ENCODE measurements around the gene AQP9.

The AQP9 gene

GRCh38 chr15:58141894-58142293, 3.7 kb downstream of the AQP9 start:
- DNase-seq, result no peak

DNA sequence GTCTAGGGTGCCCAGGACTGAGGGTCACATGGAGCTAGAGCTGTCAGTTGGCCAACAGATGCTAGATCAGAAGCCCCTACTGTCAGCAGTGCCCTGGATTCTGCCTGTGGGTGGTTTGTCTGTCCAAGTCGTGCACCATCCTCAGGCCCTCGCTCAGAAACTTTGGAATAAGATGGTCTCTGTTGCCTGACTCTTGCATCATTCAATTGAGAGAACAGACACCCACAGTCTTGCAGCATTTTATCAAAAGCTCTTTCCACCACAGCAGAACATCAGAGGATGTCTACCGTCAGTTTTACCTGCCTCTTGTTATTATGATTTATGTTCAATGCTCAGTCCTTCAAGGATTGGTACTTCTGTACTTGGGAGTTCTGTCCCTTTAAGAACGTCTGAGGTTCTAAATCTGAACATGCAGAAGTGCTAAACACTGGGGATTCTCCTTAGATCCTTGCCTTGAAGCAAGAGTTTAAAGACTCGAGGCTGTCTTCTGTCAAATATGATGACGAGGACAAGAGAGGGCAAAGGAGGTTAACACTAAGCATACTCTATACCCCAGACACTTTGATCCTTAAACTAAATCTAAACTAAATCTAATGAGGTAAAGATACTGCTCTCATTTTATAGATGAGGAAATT, 4.8 kb downstream of the AQP9 start:
- DNase-seq, result no peak

DNA sequence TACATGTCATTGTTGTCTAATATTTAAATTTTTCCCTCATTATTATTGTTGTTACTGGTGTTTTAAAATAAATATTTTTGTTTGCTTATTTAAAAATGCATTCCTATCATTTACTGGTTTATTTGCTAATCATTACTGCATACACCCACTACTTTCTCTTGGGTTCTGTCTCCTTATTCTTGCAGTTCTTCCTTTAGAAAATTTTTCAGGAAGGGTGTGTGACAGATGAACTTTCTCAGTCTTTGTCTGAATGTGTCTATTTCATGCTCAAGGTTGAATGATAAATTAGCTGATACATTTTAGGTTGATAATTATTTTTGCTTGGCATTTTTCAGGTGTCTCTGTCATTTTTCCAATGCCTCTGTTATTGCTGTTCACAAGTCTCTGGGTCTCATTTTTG, 7.4 kb downstream of the AQP9 start:
- DNase-seq, result no peak

GRCh38 chr15:58146211-58146610, 8.0 kb downstream of the AQP9 start:
- no peak for DNase-seq

GRCh38 chr15:58146749-58147148, 8.6 kb downstream of the AQP9 start:
- no peak for DNase-seq

GRCh38 chr15:58147171-58147611, 9.0 kb downstream of the AQP9 start:
- DNase-seq, result no peak

DNA sequence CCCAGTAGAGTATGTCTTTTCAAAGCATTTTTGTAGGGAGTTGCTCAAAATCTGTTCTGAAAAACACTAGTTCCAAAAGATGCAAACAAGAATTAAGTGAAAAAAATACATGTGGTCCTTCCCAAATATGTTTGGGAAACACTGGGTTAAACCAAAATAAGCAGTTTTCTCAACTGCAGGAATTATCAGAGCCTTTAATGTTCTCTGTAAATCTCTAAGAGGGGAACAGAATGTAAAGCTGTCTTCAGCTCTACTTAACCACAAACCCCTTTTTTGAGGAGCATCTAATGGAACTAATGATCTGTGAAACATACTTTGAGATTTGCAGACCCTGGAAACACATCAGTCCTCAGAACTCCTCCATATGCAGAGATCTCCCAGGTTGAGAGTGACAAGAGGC, 9.9 kb downstream of the AQP9 start:
- no peak for DNase-seq

DNA sequence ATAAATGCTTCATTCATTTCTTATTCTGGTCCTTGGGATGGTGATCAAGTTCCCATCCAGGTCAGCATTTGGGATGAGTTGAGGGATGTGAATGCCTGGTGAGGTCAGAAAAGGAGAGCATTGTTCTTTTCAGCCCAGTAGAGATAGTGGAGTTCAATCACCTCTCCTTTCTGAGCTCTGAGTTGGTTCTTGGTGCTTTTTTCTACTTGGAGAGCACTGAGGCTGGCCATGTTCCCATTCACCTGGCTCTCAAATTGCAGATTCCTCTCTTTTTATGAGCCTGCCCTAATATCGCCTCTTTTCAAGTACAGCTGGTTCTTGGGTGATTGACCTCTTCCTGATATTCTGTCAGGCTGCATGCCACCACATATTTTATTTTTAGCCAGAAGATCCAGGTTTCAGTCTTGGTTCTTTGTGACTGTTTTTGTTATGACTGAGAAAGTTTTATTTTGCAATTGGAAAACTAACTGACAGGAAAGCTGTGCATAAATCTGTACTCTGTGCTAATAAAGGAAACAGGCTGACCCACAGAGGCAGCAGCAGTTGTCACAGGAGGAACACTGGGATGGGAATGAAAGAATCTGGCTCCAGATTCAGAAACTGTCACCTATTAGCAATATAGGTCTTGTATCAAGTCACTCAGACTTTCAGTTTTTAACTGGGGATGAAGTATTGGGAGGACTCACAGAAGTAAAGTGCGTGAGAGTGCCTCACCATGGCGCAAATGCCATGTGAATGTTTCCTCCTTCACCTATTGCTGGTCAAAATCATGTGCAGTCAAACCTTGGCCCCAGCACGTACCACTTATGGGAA, 10.7 kb downstream of the AQP9 start:
- no peak for DNase-seq

DNA sequence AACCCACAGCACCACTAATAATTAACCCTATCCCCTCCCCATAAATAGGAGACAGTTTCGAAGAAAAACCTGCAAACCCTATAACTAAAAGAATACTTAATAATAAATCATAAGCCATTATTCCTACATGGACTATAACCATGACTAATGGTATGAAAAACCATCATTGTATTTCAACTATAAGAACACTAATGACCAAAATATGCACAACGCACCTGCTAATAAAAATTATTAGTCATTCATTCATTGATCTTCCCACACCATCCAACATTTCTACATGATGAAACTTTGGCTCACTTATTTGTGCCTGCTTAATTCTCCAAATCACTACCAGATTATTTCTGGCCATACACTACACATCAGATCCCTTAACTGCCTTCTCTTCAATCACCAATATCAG, 16.6 kb downstream of the AQP9 start:
- no peak for DNase-seq

DNA sequence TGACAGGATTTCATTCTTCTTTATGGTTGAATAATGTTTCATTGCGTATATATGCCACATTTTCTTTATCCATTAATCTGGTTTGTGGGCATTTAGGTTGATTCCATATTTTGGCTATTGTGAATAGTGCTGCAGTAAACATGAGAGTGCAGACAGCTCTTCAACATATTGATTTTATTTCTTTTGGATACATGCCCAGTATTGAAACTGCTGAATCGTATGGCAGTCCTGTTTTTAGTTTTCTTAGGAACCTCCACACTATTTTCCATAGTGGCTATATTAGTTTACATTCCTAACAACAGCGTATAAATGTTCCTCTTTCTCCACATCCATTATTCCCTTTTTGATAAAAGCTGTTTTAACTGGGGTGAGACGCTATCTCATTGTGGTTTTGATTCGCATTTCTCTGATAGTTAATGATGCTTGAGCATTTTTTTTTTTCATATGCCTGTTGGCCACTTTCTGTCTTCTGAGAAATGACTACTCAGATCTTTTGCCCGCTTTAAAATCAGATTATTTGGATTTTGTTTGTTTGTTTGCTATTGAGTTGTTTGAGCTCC, 21.7 kb downstream of the AQP9 start:
- no peak for DNase-seq

- DNase-seq, result no peak
Measured at GRCh38 chr15:58161436-58161930, 23.3 kb downstream of the AQP9 start.

DNA sequence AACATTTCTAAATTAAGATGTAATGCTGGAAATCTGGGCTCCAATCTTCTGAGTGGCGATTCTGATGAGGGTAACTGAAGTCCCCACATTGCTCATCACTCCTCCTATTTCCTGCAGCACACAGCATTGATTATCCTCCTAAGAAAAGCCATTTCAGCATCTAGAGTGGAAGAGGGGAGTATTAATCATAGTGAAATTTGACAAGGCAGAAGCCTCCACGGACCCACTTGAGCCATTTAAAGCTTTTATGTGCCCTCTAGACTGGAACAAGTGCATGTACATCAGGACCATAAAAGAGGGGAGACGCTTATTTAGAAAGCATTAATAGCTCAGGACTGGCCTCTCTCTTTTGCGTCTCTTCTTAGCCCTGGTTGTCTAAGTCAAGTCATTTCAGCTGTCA, 25.8 kb downstream of the AQP9 start:
- DNase-seq, result no peak

DNA sequence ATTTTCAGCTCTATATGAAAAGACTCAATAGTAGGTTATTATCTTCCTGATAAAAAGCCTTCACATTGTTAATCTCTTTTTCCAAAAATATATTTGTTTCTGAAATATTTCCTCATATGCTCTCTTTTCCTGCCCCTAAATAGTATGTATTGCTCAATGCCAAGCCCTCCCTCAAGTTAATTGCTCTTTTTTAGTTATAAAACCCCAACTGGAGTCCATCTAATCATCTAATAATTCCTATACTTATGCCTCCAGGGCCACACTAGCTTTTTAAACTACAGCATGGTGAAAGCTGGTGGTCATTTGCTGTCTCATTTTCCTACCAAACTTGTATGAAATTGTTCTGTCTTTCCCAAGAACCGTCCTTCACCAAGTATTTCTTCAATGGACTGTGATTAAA, 26.7 kb downstream of the AQP9 start:
- DNase-seq, result no peak

DNA sequence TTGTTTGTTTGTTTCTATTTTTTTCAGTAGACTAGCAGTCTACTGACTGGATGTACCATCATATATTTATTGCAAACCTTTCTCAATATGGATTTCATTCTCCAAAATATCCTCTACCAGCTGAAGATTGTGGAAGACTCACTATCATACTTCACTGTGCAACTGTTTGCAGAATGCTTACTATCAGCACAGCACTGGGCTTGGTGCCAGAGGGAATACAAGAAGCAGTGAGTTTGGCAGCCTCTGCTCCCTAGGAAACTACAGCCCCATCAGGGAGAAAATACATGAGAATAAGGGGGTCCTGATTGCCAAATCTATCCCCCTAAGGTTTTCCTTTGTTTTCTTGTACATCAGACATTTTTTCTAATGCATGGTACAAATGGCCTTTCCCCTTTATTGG, 27.5 kb downstream of the AQP9 start:
- DNase-seq, result no peak

DNA sequence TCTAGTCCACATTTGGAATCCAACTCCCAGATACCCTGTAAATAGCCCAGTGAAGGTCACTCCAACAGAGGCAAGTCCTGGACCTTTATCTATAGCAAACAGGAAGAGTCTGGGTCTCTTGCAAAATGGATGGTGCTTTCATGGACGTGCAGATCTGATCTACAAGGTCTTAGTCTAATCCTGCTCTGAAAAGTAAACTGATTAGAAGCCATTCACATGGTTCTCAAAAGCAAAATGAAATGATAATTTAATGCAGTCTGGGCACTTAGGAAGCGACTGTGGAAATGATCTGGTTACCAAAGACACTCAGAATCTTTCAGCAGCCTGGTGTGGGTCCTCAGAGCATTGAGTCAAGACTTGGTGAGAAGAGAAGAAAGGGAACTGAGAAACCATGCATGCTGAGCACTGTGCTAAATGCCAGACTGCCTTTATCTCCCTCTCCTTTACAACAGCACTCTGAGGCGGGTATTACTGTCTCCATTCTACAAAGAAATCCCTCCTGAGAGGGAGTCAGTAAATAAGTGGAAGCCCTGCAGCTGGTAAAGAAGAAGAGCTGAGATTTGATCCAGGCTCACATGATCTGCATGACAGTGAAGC, 29.0 kb downstream of the AQP9 start:
- DNase-seq, result no peak

- DNase-seq, result no peak
Measured at GRCh38 chr15:58169934-58170333, 31.8 kb downstream of the AQP9 start.

- DNase-seq, result no peak
Measured at GRCh38 chr15:58171476-58172061, 33.4 kb downstream of the AQP9 start.

- DNase-seq, result no peak
Measured at GRCh38 chr15:58174709-58175108, 36.5 kb downstream of the AQP9 start.

GRCh38 chr15:58175955-58176354, 37.8 kb downstream of the AQP9 start:
- no peak for DNase-seq

- no peak for DNase-seq
Measured at GRCh38 chr15:58178668-58179067, 40.5 kb downstream of the AQP9 start.

DNA sequence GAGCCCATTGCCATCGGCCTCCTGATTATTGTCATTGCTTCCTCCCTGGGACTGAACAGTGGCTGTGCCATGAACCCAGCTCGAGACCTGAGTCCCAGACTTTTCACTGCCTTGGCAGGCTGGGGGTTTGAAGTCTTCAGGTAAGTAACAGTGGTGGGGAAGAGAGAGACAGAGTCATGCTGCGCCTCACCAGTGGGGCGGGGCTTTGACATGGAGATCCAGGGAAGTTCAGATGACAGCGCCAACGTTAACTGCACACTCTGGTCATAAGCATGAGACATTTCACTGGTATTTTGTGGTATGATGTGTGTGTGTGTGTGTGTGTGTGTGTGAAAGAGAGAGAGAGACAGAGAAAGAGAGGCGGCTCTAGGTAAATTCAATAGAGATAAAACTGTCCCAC, 41.0 kb downstream of the AQP9 start:
- DNase-seq, result no peak

DNA sequence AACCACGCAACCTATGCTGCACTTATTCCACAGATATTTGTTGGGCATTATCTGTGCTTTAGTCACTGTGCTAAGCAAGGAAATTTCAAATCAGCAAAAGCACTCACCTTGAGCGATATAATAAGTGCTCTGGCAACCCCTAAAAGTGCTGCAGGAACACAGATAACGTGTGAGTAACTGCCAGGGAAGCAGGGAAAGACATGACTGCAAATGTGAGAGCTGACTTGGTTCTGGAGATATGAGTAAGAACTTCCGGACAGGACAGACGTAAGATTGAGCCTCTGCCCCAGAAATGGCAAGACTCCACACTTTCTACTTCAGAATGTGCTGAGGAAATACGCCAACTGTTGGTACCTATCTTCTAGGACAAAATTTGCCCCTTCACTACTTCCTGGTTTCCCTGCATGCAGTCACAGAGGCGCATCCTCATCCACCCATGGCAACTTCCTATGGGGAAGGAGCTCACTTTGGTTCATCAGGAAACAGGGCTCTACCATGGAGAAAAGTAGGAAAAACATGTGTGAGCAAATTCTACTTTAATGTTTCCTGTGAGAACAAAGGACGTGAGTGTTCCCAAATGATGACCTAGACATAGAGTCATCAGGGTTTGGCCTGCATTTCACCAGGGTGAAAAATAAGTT, 41.7 kb downstream of the AQP9 start:
- DNase-seq, result no peak

Measured in cortex of kidney (tissue), 1 donor.